T-helper 1 cell treated with Interleukin-12 subunit alpha and Interleukin-12 subunit beta and Interleukin-4 antibody, amounts not matched to agents 30 μg/mL and 1 μg/mL, for 36 hours (primary cell): Measurements from ENCODE around the gene GPR149.

Source experiments
- H3K27ac Mint-ChIP-seq: one replicate; pipeline ENCODE4 v1.8.0; 2021; ENCODE audit warnings: mild to moderate bottlenecking, mixed read lengths
- H3K27me3 Mint-ChIP-seq: one replicate; pipeline ENCODE4 v1.8.0; 2021; ENCODE audit warnings: low read depth, mixed read lengths
- H3K36me3 Mint-ChIP-seq: one replicate; pipeline ENCODE4 v1.8.0; 2021; ENCODE audit warnings: low read depth, mixed read lengths
- H3K4me1 Mint-ChIP-seq: one replicate; pipeline ENCODE4 v1.8.0; 2021; ENCODE audit warnings: low read depth, mixed read lengths
- H3K4me3 Mint-ChIP-seq: one replicate; pipeline ENCODE4 v1.8.0; 2021; ENCODE audit warnings: mild to moderate bottlenecking, moderate library complexity, mixed read lengths
- H3K9me3 Mint-ChIP-seq: one replicate; pipeline ENCODE4 v1.8.0; 2021; ENCODE audit warnings: mixed read lengths

GPR149 gene

GRCh38 chr3:154316974-154317767, 112.8 kb downstream of the GPR149 start:
- peak overlapping the region; percentile 2 for H3K4me3 Mint-ChIP-seq
- H3K27me3 Mint-ChIP-seq = no peaks in the 10 kb centered on the region
- H3K4me1 Mint-ChIP-seq = peaks cover 25% of the 10 kb centered on the region
- H3K27ac Mint-ChIP-seq = peak overlapping the region; percentile 9
- no peaks in the 10 kb centered on the region for H3K9me3 Mint-ChIP-seq
- peaks cover 33% of the 10 kb centered on the region for H3K36me3 Mint-ChIP-seq

GRCh38 chr3:154314152-154314551, 115.8 kb downstream of the GPR149 start:
- no peaks in the 10 kb centered on the region for H3K27me3 Mint-ChIP-seq
- peaks cover 39% of the 10 kb centered on the region for H3K36me3 Mint-ChIP-seq
- H3K4me3 Mint-ChIP-seq = no peak overlapping the region
- peaks cover 18% of the 10 kb centered on the region for H3K4me1 Mint-ChIP-seq
- H3K9me3 Mint-ChIP-seq = no peaks in the 10 kb centered on the region
- H3K27ac Mint-ChIP-seq = no peak overlapping the region

GRCh38 chr3:154310840-154311239, 119.2 kb downstream of the GPR149 start:
- no peak overlapping the region for H3K27ac Mint-ChIP-seq

GRCh38 chr3:154307363-154307762, 122.6 kb downstream of the GPR149 start:
- peaks cover 13% of the 10 kb centered on the region for H3K4me1 Mint-ChIP-seq
- no peaks in the 10 kb centered on the region for H3K9me3 Mint-ChIP-seq
- peaks cover 46% of the 10 kb centered on the region for H3K36me3 Mint-ChIP-seq
- H3K4me3 Mint-ChIP-seq = no peak overlapping the region
- H3K27ac Mint-ChIP-seq = no peak overlapping the region
- H3K27me3 Mint-ChIP-seq = no peaks in the 10 kb centered on the region

More at GRCh38 chr3:154310840-154311239, 119.2 kb downstream of the GPR149 start:
- H3K9me3 Mint-ChIP-seq = no peaks in the 10 kb centered on the region
- H3K27me3 Mint-ChIP-seq = no peaks in the 10 kb centered on the region
- H3K36me3 Mint-ChIP-seq = peaks cover 51% of the 10 kb centered on the region
- H3K4me1 Mint-ChIP-seq = peaks cover 13% of the 10 kb centered on the region
- no peak overlapping the region for H3K4me3 Mint-ChIP-seq

GRCh38 chr3:154304936-154305335, 125.1 kb downstream of the GPR149 start:
- Mint-ChIP-seq H3K9me3 (no peaks in the 10 kb centered on the region), H3K27me3 (no peaks in the 10 kb centered on the region), H3K36me3 (peaks cover 53% of the 10 kb centered on the region), H3K27ac (no peak overlapping the region), H3K4me3 (no peak overlapping the region), H3K4me1 (peaks cover 10% of the 10 kb centered on the region)

- Mint-ChIP-seq H3K36me3 (peaks cover 48% of the 10 kb centered on the region), H3K27me3 (no peaks in the 10 kb centered on the region), H3K4me1 (peaks cover 10% of the 10 kb centered on the region), H3K9me3 (no peaks in the 10 kb centered on the region), H3K27ac (no peak overlapping the region), H3K4me3 (no peak overlapping the region)
These were observed 125.7 kb downstream of the GPR149 start for GRCh38 chr3:154304116-154304786.

GRCh38 chr3:154301561-154301960, 128.4 kb downstream of the GPR149 start:
- Mint-ChIP-seq H3K4me1 (no peaks in the 10 kb centered on the region), H3K36me3 (peaks cover 40% of the 10 kb centered on the region), H3K27ac (no peak overlapping the region), H3K4me3 (no peak overlapping the region), H3K27me3 (no peaks in the 10 kb centered on the region), H3K9me3 (no peaks in the 10 kb centered on the region)

- no peak overlapping the region for H3K4me3 Mint-ChIP-seq
- no peak overlapping the region for H3K27ac Mint-ChIP-seq
- H3K36me3 Mint-ChIP-seq = peaks cover 36% of the 10 kb centered on the region
- no peaks in the 10 kb centered on the region for H3K9me3 Mint-ChIP-seq
- no peaks in the 10 kb centered on the region for H3K4me1 Mint-ChIP-seq
- H3K27me3 Mint-ChIP-seq = no peaks in the 10 kb centered on the region
These were observed 136.0 kb downstream of the GPR149 start for GRCh38 chr3:154294016-154294415.

- no peaks in the 10 kb centered on the region for H3K27me3 Mint-ChIP-seq
- H3K4me1 Mint-ChIP-seq = no peaks in the 10 kb centered on the region
- no peaks in the 10 kb centered on the region for H3K9me3 Mint-ChIP-seq
- no peak overlapping the region for H3K27ac Mint-ChIP-seq
- H3K36me3 Mint-ChIP-seq = peaks cover 40% of the 10 kb centered on the region
- H3K4me3 Mint-ChIP-seq = no peak overlapping the region
These were observed 139.8 kb downstream of the GPR149 start for GRCh38 chr3:154290187-154290586.
